HT-29 (cell line): ENCODE results near the gene ULBP2. TPM values are rescaled to one million over a fixed set of nuclear protein-coding genes. Genes with fewer than 3 reads are reported as not detected.
A peak's percentile ranks its signal among the peaks of the same experiment; 100 is the strongest.
"Not testable (repeated sequence)": the region's sequence is repeated elsewhere in the genome, so short reads cannot be mapped to it uniquely, and the experiment has no call there.

Source experiments
- DNase-seq: peaks from one replicate; pipeline ENCODE4 v3.0.0-alpha.2; 2015; ENCODE audit warnings: low spot score
- total RNA-seq: library from RNA; depleted of rRNA; stranded (reverse); fragments of >200 nt; shearing (Covaris generic); gene quantifications from 2 replicates; pipeline ENCODE4 v1.2.3, GENCODE V29; 2014

Gene ULBP2
- total RNA-seq, 1 experiment from 2014 or later = 5.3 TPM

- no peak for DNase-seq
Observed at GRCh38 chr6:149948616-149949015, 6.8 kb downstream of the ULBP2 start.

GRCh38 chr6:149950423-149950822 is 8.6 kb downstream of the ULBP2 start:
- DNase-seq = no peak

GRCh38 chr6:149951096-149951495 is 9.3 kb downstream of the ULBP2 start:
- no peak for DNase-seq

- no peak for DNase-seq
Observed at GRCh38 chr6:149951626-149952025, 9.8 kb downstream of the ULBP2 start.

GRCh38 chr6:149953390-149953789 is 11.6 kb downstream of the ULBP2 start:
- DNase-seq = not testable (repeated sequence)

GRCh38 chr6:149953934-149954327 is 12.1 kb downstream of the ULBP2 start:
- DNase-seq = not testable (repeated sequence)

GRCh38 chr6:149954328-149954983 is 12.6 kb downstream of the ULBP2 start:
- not testable (repeated sequence) for DNase-seq

- not testable (repeated sequence) for DNase-seq
Observed at GRCh38 chr6:149954984-149955653, 13.3 kb downstream of the ULBP2 start.

GRCh38 chr6:149955654-149956317 is 14.0 kb downstream of the ULBP2 start:
- DNase-seq = not testable (repeated sequence)

- not testable (repeated sequence) for DNase-seq
Observed at GRCh38 chr6:149958124-149958523, 16.3 kb downstream of the ULBP2 start.

GRCh38 chr6:149959806-149960205 is 18.0 kb downstream of the ULBP2 start:
- DNase-seq = not testable (repeated sequence)

GRCh38 chr6:149960488-149960887 is 18.7 kb downstream of the ULBP2 start:
- DNase-seq = no peak

- DNase-seq = peak; percentile 40
Observed at GRCh38 chr6:149961728-149962425, 20.1 kb downstream of the ULBP2 start.

GRCh38 chr6:149962461-149963211 is 20.8 kb downstream of the ULBP2 start:
- no peak for DNase-seq

GRCh38 chr6:149963212-149963461 is 21.3 kb downstream of the ULBP2 start:
- peak; percentile 59 for DNase-seq

- DNase-seq = peak; percentile 65
Observed at GRCh38 chr6:149963462-149964307, 21.9 kb downstream of the ULBP2 start, which contains the start of gene ULBP1. TSS of gene ULBP1 (plus strand) at chr6:149963943. CDS start at chr6:149964050, 107 bp downstream.

GRCh38 chr6:149964308-149965193 is 22.7 kb downstream of the ULBP2 start:
- DNase-seq = no peak

- DNase-seq = no peak
Observed at GRCh38 chr6:149965194-149966020, 23.6 kb downstream of the ULBP2 start.

- DNase-seq = not testable (repeated sequence)
Observed at GRCh38 chr6:149966319-149966718, 24.5 kb downstream of the ULBP2 start.
